Measurements from ENCODE around the gene GPC6.

The GPC6 gene

DNA sequence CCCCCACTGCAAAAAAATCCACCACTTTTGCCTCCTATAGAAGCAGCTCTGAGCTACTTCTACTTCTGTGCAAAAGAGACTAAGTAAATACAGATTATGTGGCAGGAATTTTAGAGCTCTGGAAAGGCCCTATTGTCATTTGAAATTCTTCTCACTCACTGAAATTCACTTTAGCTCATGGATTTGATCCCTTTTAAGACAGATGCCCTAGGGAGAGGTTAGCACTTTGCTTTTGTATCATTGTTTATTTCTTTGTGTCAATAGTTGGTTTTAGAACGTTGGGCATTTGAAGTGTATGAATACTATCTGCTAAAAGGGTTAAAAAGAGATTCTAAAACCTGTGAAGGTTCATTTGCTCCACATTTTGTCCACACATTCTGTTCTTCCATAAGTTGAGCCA lies 528.7 kb downstream of the GPC6 start:
- DNase-seq = no peak

DNA sequence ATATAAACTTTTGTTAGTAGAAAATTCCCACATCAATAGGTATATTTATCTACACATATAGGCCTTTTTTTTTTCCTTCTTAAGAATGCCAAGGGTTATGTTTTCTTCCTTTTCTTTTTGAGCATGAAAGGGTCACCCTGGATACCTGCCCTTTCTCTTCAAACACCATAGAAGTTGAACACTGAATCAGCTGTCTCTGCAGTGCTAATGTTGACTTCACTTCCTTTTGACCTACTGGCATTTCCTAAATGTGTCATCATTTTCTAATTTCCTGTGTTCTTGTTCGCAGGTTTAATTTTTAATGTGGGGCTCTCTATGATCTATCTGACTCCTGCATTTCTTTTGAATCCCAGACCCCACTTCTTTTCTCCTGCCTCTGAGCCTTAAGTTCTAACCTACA lies 532.0 kb downstream of the GPC6 start:
- DNase-seq = no peak

DNA sequence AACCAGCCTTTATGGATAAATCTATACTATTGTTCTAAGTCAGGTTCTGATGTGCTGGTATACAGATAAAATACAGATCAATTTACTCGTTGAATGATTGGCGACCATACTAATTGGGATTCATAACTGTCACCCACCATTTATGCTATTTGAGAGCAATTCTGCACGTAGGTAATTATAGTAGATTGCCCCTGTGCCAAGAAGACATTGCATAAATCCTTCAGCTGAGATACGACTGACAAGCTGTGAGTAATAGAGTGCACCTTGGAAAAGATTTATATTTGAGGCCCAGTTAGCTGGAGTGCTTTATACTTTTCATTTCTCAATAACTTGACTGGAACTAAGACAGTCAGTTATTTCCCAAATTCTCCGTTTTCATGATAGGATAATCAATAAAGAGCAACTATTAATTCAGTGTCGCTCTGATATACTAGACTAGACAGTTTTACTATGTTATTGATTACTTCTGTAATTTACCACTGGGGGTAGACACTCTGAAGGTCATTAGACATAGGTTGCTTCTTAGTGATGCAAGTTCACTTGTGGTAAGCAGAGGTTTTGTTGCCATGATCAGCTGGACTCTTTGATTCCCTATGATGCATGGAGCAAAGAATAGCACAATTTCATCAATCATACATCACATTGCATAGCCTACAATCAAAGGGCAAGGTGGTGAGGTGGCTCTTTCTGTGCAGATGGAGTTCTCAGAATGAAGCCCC lies 536.3 kb downstream of the GPC6 start:
- DNase-seq = no peak

DNA sequence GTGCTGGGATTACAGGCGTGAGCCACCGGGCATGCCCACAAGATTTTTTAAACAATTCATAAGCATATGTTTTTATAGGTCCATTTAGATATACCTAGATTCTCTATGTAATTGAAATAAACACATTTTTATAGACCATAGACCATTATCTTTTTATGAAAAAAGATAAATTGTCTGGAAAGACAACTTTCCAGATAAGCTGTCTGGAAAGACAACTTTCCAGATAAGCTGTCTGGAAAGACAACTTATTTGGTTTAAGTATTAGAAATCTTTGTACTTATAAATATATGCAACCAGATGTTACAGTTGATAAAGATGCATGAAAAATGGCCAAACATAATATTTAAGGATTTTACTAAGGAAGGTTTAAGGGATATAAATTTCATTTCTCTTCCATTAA lies 538.5 kb downstream of the GPC6 start:
- no peak for DNase-seq

DNA sequence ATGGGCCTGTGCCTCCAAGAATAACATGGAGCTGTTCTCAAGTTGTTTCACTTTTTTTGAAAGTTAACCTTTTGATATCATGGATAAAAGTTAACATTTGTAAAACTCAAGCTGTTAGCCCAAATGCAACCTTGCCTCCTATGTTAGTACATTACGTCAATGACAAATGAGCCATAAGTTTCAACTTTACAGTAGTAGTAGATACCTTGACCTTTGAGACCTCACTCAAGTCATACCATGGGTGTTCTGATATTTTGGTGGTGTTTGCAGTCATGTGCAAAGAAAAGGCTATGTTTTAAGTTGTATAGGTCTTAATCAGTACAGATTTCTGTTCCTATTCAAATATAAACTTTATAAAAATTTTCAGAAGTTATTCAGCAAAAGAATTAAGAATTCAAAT lies 539.2 kb downstream of the GPC6 start:
- DNase-seq = no peak

DNA sequence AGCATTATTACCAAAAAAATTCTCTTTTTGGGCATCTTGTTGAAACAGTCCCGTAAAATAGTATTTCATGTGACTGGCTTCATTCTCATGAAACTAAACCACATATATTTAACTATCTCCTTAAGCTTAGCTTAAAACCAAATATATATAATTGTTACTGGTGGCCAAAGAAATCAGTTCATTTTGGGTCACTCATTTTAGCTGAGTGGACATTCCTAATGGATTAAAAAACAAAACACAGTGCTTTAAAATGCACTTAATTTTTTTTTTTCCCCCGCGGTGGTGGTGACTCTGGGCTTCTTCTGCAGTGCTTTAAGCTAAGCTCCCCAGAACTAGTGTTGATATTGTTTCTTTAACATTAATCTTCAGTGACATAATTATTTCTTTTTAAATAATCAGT lies 540.1 kb downstream of the GPC6 start:
- DNase-seq = no peak

DNA sequence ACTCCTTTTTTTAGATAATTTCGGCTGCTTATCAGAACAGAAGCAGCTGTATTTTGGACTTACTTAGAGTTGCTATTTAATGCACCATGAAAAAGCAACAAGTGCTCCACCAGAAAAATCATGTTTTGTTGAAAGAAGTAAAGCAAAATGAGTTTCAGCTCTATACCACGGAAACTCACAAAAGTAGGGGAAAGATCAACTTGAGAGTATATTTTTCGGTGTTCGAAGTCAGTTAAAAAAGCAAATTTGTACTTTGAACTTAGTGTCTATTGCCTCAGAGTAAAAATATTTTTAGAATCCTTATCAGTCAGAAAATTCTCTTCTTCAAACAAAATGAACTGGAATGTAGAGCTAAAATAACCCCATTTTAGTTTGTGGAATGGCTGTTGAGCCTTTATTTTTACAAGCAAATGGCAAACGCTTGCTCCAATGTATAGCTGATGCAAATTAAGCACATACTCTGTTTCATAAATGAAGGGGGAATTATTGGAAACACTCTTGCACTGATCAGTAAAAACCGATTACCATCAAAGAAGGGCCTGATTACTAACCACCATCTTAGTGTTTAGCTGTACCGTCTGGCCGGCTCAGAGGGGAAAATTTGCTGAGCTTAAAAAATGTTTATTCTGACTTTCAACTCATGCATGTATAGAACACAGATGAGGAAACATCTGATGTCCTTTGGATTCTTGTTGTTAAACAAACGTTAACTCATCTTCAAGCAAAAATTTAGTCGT lies 540.7 kb downstream of the GPC6 start:
- no peak for DNase-seq

DNA sequence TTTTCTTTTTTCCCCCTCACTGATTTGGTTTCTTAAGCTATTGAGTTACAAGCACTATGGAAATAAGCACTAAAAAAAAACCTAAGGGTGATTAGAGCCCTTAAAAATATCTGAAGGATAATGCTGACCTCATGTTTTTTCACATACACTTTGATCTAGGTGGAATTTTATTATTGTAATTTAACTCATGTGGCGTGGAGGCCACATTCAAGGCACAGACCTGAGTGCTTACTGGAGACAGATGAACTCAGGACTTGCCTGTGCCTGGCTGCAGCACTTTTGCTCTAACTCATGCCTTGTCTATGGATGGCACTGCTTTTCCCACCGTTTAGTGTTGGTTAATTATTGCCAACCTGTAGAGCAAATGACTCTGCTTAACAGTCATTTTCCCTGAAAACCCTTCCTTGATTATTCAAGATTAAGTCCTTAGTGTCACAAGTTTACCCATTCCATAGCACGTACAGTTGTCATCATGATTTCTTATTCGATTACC lies 541.4 kb downstream of the GPC6 start:
- no peak for DNase-seq

DNA sequence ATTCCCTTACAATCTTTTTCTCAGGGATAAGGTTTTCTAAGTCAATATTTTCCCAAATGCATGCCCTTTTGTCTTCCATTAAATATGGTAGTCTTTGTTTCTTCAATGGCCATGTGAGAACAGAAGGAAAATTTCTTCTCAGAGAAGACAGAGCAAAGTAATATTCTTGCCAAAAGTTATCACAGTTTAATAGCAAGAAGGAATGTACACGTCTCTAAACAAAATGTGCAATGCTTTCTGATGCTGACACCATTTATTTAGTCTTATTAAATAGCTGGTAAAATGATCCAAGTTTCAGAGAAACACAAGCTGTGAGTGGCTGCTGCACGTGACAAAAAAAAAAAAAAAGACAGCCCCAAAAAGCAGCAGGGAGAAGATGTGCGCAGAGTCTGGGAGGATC lies 542.5 kb downstream of the GPC6 start:
- DNase-seq = no peak

DNA sequence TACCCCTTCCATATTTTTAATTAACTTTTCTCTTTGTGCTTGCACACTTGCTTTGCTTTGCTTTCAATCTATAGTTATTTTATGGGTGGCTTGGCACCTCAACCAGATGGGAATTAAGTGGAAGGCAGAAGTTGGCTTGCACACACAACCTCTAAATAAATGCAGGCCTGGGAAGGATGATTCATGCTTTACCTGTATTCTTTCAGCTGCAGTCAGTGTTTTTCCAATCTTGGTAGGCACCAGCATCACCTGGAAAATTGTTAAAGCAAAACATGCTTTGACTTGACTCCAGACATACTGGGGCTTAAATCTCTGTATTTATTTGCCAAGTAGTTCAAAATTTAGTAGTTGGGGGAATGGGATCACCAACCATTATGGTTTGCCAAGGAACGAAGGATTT lies 543.0 kb downstream of the GPC6 start:
- no peak for DNase-seq

DNA sequence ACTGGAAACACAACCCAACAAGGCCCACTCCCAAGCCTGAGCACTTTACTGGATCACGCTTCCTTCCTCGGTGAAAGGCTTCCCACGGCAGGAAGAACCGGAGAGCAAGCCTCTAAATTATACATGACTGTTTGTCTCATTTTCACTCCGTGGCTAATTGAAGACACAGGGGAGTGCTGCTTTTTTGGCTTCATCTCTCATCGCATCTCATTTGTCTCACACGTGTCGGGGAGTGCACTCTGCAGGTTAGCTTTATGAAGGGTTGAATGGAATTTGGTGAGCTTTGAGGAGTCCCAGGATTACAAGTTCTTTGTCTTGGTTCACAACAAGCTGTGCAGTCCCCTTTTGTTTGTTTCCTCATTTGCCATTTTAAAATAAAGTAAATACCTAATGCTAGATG lies 544.6 kb downstream of the GPC6 start:
- no peak for DNase-seq

DNA sequence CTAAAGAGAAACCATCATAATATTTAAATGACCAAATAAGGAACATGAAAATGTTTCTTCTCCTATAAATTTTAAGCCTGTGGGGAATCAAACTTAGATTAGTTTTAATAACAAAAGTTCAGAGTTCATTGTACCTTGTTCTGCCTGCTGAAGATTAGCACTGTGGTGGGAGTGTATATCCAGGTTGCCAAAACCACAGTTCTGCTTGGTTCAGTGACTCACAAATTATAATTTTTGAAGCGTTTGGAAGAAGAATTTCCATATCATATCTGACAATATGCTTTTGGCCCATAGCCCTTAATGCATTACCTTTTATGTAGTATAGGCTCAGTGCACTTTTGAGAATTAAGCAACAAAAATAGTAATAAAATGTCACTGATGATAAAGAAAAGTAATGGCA lies 545.2 kb downstream of the GPC6 start:
- DNase-seq = no peak

DNA sequence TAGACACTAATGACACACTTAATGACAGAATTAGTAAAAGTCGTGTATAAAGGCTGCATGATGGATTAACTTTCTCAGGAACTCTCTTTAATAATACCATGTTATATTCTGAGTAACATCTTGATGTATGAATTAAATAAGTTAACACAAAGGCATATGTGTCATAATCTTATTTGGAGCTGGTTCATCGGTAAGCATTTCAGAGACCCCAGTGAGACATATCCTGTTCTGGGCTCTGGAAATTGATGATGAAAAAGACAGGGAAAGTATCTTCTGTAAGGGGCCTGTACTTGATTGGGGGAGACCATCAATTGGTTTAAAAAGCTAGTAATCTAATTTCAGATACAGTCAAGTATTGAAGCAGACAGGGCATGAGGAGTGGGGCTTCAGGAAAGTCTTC lies 547.9 kb downstream of the GPC6 start:
- DNase-seq = no peak

DNA sequence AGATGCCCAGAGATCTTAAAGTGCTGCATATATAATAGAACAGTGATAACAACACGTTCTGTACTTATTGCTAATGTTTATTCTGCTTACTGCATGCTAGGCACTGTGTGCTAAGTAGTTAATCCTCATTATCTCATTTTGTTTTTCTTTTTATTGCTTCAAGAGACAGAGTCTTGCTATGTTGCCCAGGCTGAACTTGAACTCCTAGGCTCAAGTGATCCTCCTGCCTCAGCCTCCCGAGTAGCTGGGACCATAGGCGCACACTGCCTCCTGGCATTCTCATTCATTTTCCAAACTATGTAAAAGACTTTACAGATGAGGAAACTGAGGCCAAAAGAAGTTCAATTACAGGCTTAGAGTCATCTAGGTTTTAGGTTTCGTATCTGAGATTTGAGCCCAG lies 548.4 kb downstream of the GPC6 start:
- DNase-seq = no peak

DNA sequence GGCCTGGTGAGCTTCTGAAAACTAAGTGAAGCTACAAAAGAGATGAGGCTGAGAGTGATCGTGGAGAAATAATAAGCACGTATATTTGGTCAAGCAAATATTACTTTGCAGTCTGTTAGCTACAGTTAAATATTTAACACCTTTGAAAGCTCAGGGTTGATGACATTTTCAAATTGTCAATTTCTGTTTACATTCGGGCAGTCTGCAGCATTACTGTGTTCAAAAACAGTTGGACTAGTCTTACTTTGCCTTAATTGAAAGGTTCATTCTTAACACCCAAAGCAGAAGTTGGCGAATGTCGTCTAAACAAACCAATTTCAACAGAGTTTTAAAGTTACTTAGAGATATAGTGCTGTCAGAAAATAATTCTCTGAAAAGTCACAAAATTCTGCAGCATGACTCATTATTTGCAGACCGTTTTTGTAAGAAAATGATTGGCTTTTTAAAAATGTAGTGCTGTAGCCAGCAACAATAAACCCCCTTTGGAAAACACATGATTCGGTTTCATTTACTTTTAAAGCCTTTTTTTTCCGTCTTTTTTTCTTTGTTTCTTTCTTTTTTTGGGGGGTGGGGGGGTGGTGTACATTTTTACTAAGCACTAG lies 549.0 kb downstream of the GPC6 start:
- DNase-seq = no peak

DNA sequence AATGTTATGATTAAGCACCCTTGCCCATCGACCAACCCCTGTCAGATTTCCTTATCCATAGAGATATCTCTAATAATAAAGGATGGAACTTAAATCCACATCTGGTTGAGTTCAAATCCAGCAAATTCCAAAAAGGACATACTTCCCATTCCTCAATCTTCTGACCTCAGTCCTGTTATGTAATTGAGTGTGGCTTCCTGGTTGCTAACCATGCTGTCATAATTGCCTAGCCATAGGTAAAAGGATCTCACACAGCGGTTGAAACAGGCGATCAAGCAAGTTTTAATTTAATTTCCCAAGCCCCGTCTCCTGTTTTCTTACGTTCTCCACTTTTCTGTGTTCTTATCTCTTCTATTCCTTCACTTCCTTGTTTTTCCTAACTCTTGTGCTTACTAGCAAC lies 550.3 kb downstream of the GPC6 start:
- no peak for DNase-seq

DNA sequence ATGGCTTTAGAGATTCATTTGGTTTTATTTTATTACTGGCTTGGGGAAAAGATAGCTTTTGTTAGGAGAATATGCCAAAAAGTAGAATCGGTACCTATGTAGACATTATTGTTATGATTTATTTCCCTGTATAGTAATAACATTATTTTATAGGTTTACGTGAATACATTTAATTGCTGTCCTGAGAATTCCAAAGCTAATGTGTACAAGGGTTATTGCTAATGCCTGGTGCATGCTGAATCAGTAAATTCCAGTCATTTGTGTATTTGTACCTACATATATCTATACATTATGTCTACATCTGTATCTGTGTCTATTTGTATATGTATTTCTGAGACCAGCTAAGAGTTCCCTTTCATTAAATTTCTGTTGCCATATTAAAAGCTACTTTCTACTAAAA lies 550.9 kb downstream of the GPC6 start:
- DNase-seq = no peak

DNA sequence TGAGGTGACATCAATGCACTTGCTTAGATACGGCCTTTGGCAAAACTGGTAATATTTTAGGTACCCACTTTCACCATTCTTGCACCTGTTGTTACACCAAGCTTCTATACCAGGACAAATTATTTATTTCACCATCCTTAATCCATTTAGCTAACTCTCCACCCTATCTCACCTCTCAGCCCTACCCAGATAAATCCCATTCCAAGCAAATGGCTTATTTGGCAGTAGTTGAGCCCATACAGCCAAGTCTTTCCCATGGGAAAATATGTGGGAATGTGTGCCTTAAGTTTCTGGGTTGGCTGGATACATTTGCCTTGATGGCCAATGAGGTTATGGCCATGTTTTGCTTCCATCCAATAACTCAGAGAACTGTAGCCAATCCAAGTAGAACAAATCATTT lies 551.9 kb downstream of the GPC6 start:
- no peak for DNase-seq

DNA sequence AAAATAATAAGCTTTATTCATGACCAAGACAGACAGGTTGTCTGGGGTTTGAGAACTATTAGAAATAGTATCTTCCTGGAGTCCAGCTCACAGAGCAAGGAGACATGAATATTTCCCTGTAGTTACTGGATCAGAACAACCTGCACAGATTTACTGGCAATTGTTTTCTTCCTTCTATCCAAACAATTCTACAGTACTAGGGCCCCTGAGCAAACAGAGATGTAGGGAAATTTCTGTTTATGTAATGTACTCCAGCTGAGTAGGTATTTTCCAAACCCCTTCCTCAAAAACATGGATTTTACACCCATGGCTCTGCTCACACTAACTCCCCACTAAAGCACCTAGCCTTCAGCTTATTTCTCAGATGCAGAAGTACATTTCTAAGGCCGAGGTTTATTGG lies 557.6 kb downstream of the GPC6 start:
- no peak for DNase-seq

DNA sequence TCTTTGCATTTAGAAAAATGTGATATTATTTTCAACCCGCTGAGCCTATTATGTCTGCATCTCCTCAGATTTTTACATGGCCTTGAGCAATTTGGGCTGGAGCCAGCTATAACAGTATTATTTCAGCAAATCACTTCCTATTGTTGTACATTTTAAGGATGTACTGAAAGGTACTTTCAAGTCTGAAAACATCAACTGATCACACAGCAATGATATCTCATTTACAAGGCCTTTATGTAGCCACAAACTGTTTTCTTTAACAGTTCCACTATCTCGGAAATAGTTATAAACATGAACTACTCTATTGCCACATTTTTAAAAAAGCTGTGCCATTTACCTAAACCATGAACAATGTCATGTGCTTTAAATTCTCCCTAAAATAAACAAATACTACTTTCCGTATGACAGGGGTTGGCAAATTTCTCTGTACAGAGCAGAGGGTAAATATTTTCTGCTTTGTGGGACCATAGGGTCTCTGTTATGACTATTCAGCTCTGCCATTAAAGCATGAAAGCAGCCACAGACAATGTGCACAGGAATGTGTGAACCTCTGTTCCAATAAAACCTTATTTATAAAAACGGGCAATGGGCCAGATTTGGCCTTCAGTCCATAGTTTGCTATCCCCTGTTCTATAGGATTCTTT lies 560.4 kb downstream of the GPC6 start:
- no peak for DNase-seq

DNA sequence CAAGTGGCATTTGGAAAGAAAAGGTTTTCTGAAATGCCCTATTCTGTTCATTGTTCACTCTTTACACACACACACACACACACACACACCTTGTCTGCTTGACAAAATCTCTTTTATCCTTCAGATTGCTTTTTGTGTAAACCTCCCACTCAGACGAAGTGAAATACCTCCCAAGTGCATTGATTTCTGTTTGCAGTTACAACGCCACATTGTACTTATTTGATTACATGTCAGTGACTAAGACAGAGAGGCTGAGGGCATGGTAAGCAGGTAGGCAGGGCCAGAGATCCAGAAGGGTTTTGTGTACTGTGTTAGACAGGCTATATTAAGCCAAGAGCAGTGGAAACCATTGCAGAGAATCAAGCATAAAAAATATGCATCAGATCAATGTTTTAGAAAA lies 561.8 kb downstream of the GPC6 start:
- DNase-seq = no peak

DNA sequence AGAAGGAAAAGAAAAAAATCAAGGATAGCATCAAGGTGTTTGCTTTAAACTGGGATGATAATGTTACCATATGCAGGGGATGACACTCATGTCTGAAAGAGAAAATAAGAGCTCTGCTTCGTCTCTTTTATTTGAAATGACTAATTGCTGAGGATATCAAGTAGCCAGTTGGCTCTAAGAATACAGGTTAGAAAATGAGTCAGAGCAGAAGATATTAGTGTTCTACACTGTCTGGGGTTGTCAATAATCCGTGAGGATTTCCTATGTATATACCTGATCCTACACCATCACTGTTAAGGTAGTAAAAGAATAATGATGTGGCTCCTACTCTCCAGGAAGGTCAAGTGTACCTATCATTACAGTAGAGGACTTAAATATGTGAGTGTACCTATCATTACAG lies 562.5 kb downstream of the GPC6 start:
- DNase-seq = no peak

DNA sequence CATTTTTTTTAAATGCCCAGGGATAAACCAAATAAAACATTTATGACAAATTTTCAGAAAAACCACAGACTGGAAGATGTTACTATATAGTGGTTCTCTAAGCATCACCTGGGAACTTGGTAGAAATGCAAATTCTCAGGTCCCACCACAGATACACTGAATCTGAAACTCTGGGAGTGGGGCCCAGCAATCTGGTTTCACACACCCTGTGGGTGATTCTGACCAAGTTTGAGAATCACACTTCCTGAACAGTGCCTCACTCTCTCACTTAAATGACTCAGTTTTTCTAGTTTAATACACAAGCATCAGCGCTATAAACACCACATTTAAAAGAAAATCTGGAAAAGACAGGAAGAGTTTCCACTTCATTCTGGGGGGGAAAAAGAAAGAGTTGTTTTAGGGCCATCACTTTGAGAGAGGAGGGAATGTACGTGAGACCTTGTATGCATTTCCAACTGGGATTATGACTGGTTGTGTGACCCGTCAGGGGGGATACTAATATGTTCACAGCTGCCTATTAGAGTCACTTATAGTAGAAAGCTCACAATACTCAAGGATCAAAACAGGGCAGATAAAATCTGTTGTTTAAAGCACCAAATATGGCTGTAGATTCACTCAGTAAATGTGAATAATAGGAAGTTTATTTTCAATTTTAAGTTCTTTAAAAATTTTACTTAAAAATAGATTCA lies 567.7 kb downstream of the GPC6 start:
- no peak for DNase-seq

Data from activated CD4-positive, alpha-beta T cell treated with anti-CD3 and anti-CD28 coated beads for 4 hours (primary cell).